ENCODE data around the gene EPHA6.

The EPHA6 gene

DNA sequence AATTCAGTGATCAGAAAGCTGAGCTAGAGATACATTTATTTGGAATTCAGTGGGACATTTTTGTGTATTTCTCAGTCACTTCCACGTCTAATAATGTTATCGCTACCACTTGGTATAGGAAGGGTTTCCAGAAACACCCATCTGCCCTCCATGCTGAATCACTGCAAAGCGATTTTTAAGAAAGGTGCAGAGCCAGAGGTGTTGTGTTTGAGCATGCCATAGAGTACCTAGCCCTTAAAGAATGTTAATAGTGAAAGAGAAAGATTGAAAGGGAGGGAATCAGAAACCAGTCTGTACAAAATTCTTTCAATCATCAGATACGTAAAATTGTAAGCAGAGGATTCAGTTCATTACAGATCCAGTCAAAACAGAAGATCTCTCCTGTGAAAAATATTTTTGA lies 870.1 kb downstream of the EPHA6 start:
- DNase-seq (ENCODE audit: extremely low read depth, low read depth) = no peak
- no peak for TF ChIP-seq CTCF (IDR thresholded peaks at IDR 0.05; ENCODE audit: low read depth, low read length)

DNA sequence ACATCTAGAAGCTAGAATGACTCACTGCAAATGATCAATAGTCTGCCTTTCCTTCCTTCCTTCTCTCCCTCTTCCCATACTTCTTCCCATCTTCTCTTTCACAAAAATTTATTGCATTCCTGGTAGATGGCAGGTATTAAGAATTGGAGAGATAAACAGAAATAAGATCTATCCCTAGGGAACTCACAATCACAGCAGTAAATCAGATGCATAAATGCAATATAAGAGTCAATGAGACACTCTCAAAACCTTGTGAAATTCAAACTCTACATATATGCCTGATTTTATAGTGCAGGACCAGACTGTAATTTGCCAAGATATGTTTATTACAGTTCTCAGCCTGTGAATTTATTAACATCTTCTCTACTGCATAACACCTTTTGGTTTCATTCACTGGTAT lies 871.9 kb downstream of the EPHA6 start:
- no peak for TF ChIP-seq CTCF (IDR thresholded peaks at IDR 0.05; ENCODE audit: low read depth, low read length)
- no peak for DNase-seq (ENCODE audit: extremely low read depth, low read depth)

DNA sequence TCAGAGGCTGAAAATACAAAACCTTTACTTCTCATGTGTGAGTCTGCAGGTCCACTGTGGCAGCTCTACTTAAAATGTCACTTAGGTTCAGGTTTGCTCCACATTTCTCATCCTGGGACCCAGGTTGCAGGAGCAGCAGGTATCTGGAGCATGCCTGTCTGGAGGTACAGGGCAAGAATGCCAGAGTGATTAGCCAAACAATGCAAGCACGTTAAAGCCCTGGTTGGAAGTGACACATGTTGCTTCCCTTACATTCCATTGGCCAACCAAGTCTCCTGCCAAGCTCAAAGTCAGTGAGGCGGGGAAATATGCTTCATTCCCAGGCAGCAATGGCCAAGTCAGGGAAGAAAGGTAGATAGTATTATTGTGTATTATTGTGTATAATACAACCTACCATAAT lies 873.3 kb downstream of the EPHA6 start:
- no peak for DNase-seq (ENCODE audit: extremely low read depth, low read depth)
- TF ChIP-seq CTCF (IDR thresholded peaks at IDR 0.05; ENCODE audit: low read depth, low read length) = no peak

GRCh38 chr3:97689111-97689510 lies 874.7 kb downstream of the EPHA6 start:
- no peak for TF ChIP-seq CTCF (IDR thresholded peaks at IDR 0.05; ENCODE audit: low read depth, low read length)
- DNase-seq (ENCODE audit: extremely low read depth, low read depth) = no peak

- no peak for DNase-seq (ENCODE audit: extremely low read depth, low read depth)
- no peak for TF ChIP-seq CTCF (IDR thresholded peaks at IDR 0.05; ENCODE audit: low read depth, low read length)
These were observed 875.6 kb downstream of the EPHA6 start for GRCh38 chr3:97689962-97690361.

DNA sequence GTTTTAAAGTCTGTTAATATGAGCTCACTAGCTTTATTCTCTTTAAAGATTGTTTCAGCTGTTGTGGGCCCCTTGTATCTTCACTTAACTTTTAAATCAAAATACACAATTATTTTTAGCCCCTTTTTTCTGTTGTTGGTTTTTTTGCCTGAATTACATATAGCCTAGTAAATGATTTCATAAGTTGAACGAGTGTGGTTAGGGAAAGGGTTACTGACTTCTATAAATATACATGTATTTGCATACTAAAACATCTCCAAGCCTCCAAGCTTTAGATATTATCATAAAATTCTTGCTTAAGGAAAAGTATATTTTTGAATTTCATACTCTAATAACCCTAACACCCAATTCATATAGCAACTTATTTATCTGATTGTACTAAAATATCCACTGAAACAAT lies 877.0 kb downstream of the EPHA6 start:
- DNase-seq (ENCODE audit: extremely low read depth, low read depth) = no peak
- no peak for TF ChIP-seq CTCF (IDR thresholded peaks at IDR 0.05; ENCODE audit: low read depth, low read length)

GRCh38 chr3:97692389-97692788 lies 878.0 kb downstream of the EPHA6 start:
- no peak for TF ChIP-seq CTCF (IDR thresholded peaks at IDR 0.05; ENCODE audit: low read depth, low read length)
- no peak for DNase-seq (ENCODE audit: extremely low read depth, low read depth)
